NT2/D1 (cell line): ENCODE data around the gene PWWP2A.

ENCODE experiments used
- SUZ12 ChIP-seq: IDR thresholded peaks from 2 replicates; pipeline ENCODE4 v1.6.1; 2011; ENCODE audit not compliant: insufficient read length, insufficient read depth; ENCODE audit errors: extremely low read depth
- YY1 ChIP-seq: IDR thresholded peaks from 2 replicates; pipeline ENCODE4 v1.6.1; 2011; ENCODE audit not compliant: insufficient read length, insufficient read depth

GRCh38 chr5:160081495-160081894, 37.8 kb downstream of the PWWP2A start:
- TF ChIP-seq SUZ12 (no peak), YY1 (no peak)
